Upper lobe of left lung (tissue), 6 donors: ENCODE measurements around the gene ANKZF1. TPM values are rescaled to one million over a fixed set of nuclear protein-coding genes. Genes with fewer than 3 reads are reported as not detected.

ENCODE experiments used
- ATAC-seq, 2 donors: fragments of 200-7000 bp; cut with Tn5 transposase; one replicate each; pipeline ENCODE4 v1.9.1; 2022; ENCODE audit warnings: mild to moderate bottlenecking in 2 of 2, moderate library complexity in 2 of 2; ENCODE audit not compliant: low FRiP score in 2 of 2
- DNase-seq, 2 donors: peaks; one replicate each; pipeline ENCODE4 v3.0.0-alpha.2; 2019 to 2020
- H3K27ac ChIP-seq, 4 donors: fragments of 200-600 bp; sonication (generic); one replicate each; pipeline ENCODE4 v1.5.1; 2016 to 2019
- H3K27me3 ChIP-seq, 4 donors: fragments of 200-600 bp; sonication (generic); one replicate each; pipeline ENCODE4 v1.5.1; 2017 to 2019
- H3K36me3 ChIP-seq, 4 donors: fragments of 200-600 bp; sonication (generic); one replicate each; pipeline ENCODE4 v1.5.1; 2016 to 2019
- H3K4me1 ChIP-seq, 4 donors: fragments of 200-600 bp; sonication (generic); one replicate each; pipeline ENCODE4 v1.5.1; 2018 to 2019
- H3K4me3 ChIP-seq, 4 donors: fragments of 200-600 bp; sonication (generic); one replicate each; pipeline ENCODE4 v1.5.1; 2017 to 2019; ENCODE audit warnings: mild to moderate bottlenecking in 2 of 4, moderate library complexity in 1 of 4
- H3K9me3 ChIP-seq, 4 donors: fragments of 200-600 bp; sonication (generic); one replicate each; pipeline ENCODE4 v1.5.1; 2018 to 2019
- EP300 ChIP-seq, 4 donors: sonication (generic); formaldehyde crosslinking; IDR thresholded peaks; one replicate each; pipeline ENCODE4 v1.5.1; 2017; ENCODE audit warnings: antibody characterized with exemption in 4 of 4, control low read depth in 2 of 4
- POLR2A ChIP-seq, 4 donors: fragments of 450-650 bp; IDR thresholded peaks; one replicate each; pipeline ENCODE4 v1.5.1; 2016 to 2017; ENCODE audit warnings: antibody characterized with exemption in 4 of 4, mild to moderate bottlenecking in 2 of 4
- POLR2AphosphoS5 ChIP-seq, 2 donors: sonication (generic); formaldehyde crosslinking; IDR thresholded peaks; one replicate each; pipeline ENCODE4 v1.5.1; 2017; ENCODE audit warnings: antibody characterized with exemption in 2 of 2
- WGBS, 2 donors: methylation state at CpG; one replicate each; pipeline ENCODE4 v1.1.5; 2017 to 2018; 5-methylcytosine and 5-hydroxymethylcytosine counted together
- total RNA-seq, 6 donors: library from RNA; depleted of rRNA in 4 of 6; stranded (reverse); fragments of >200 nt in 4 of 6; gene quantifications; one replicate each; pipeline versions ENCODE4 v1.1.0 to v1.2.1, GENCODE V29; 2016 to 2021
- TF ChIP-seq, protein P1 (sequence below), 6 experiments: fragments of 450-650 bp in 4 of 6; fragments of 200-600 bp in 2 of 6; sonication (generic) in 2 of 6; IDR thresholded peaks; one replicate each; pipeline ENCODE4 v1.5.1; 2016 to 2019; ENCODE audit warnings: antibody characterized with exemption in 6 of 6
- donor health status: DM: no; HTN: no; CAD: no; lungs with moderate emphysema.
- donor health status: DM: no; HTN: yes; CAD: no; lungs with severe emphysema.

Gene ANKZF1
- total RNA-seq, 6 donors from 2014 or later: 26.0 to 339 (median 67.2) TPM

DNA sequence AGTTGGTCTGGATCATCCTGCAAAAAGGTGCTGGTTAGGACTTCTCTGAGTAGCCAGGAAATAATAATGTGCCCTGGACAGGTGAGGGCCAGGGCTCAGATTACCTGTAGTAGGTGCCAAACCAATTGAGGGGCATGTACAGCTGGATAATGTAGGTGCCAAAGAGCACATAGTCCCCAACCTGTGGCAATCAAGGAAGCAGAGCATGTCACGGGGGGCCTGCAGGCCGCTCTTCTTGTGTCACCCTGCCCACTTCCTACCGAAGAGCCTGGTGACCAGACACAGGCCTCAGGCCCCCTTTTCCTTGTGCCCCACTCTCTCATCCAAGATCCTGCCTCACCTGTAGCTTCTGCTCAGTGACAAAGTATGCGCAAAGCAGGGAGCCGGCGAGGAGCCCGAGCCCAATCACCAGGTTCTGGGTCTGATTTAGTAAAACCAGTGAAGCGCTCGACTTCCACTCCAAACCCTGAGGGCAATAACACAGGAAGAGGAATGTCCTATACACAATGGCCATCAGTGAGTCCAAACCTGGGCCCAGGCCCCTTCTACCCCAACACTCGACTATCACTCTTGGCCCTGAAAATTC lies 16.0 kb upstream of the ANKZF1 start:
- Histone ChIP-seq H3K9me3 (no peaks in the 10 kb centered on the region), H3K4me3 (no peak overlapping the region), H3K36me3 (peaks cover 0 to 56% (median 30%) of the 10 kb centered on the region in 4 donors), H3K27me3 (no peaks in the 10 kb centered on the region), H3K4me1 (peaks cover 12 to 24% (median 19%) of the 10 kb centered on the region in 4 donors), H3K27ac (no peak overlapping the region)
- TF ChIP-seq POLR2A (IDR thresholded peaks at IDR 0.05) (no peak), EP300 (IDR thresholded peaks at IDR 0.05) (no peak)
- TF ChIP-seq, protein P1, sequence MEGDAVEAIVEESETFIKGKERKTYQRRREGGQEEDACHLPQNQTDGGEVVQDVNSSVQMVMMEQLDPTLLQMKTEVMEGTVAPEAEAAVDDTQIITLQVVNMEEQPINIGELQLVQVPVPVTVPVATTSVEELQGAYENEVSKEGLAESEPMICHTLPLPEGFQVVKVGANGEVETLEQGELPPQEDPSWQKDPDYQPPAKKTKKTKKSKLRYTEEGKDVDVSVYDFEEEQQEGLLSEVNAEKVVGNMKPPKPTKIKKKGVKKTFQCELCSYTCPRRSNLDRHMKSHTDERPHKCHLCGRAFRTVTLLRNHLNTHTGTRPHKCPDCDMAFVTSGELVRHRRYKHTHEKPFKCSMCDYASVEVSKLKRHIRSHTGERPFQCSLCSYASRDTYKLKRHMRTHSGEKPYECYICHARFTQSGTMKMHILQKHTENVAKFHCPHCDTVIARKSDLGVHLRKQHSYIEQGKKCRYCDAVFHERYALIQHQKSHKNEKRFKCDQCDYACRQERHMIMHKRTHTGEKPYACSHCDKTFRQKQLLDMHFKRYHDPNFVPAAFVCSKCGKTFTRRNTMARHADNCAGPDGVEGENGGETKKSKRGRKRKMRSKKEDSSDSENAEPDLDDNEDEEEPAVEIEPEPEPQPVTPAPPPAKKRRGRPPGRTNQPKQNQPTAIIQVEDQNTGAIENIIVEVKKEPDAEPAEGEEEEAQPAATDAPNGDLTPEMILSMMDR (IDR thresholded peaks at IDR 0.05): no peak
- ATAC-seq (no peak), DNase-seq (no peak)
- 90 to 98% methylated on average over 10 of the region's 10 CpGs for WGBS, 2 donors

DNA sequence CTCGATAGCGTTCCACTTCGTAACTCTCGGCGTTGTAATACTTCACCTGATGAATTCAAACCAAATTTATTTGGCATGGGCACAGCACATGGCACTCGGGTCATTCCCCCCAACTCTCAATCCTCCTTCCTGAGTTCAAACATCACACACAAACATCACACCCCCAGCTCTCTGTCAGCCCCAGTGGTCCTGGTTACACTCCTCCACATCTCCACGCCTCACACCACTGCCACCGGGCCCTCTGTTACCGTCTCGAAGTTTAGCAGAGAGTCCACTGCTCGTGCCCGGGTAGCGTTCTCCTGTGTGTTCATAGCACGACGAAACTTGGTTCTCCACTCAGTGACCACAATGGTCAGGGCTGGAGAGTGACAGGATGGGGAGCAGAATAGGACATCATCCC lies 15.5 kb upstream of the ANKZF1 start:
- H3K4me1 ChIP-seq: peaks cover 13 to 29% (median 22%) of the 10 kb centered on the region in 4 donors
- no peaks in the 10 kb centered on the region for H3K27me3 ChIP-seq
- DNase-seq (no peak), ATAC-seq (no peak)
- TF ChIP-seq POLR2AphosphoS5 (IDR thresholded peaks at IDR 0.05) (no peak), EP300 (IDR thresholded peaks at IDR 0.05) (no peak), POLR2A (IDR thresholded peaks at IDR 0.05) (no peak)
- TF ChIP-seq, protein P1 (IDR thresholded peaks at IDR 0.05): no peak
- H3K27ac ChIP-seq: no peak overlapping the region
- H3K9me3 ChIP-seq: no peaks in the 10 kb centered on the region
- H3K4me3 ChIP-seq: no peak overlapping the region
- 96 to 97% methylated on average over 12 to 15 of the region's 15 CpGs for WGBS, 2 donors
- H3K36me3 ChIP-seq: peaks cover 0 to 50% (median 25%) of the 10 kb centered on the region in 4 donors

DNA sequence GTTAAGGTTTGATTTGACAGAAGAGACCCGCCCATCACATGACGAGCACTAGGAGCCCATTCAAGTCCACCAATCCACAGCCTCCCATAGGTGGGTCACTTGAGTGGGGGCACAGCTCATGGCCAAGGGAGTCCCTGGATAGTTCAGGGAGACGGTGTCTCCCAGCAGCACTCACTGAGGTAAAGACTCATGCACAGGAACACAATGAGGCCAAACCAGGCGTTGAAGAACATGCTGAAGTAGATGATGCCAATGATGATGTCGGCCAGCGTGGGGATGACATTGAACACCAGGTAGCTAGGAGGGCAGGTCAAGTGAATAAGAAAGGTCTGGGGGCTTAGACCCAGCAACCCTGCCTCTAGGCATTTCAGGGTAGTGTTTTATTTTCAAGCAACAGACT lies 14.8 kb upstream of the ANKZF1 start:
- no peak overlapping the region for H3K4me3 ChIP-seq
- H3K27me3 ChIP-seq: no peaks in the 10 kb centered on the region
- no peak overlapping the region for H3K27ac ChIP-seq
- no peaks in the 10 kb centered on the region for H3K9me3 ChIP-seq
- H3K4me1 ChIP-seq: peaks cover 19 to 33% (median 28%) of the 10 kb centered on the region in 4 donors
- TF ChIP-seq EP300 (IDR thresholded peaks at IDR 0.05) (no peak), POLR2A (IDR thresholded peaks at IDR 0.05) (no peak), POLR2AphosphoS5 (IDR thresholded peaks at IDR 0.05) (no peak)
- TF ChIP-seq, protein P1 (IDR thresholded peaks at IDR 0.05): no peak
- WGBS, 2 donors: 92 to 98% methylated on average over 6 of the region's 6 CpGs
- no peak for ATAC-seq
- no peak for DNase-seq
- peaks cover 0 to 48% (median 23%) of the 10 kb centered on the region in 4 donors for H3K36me3 ChIP-seq

DNA sequence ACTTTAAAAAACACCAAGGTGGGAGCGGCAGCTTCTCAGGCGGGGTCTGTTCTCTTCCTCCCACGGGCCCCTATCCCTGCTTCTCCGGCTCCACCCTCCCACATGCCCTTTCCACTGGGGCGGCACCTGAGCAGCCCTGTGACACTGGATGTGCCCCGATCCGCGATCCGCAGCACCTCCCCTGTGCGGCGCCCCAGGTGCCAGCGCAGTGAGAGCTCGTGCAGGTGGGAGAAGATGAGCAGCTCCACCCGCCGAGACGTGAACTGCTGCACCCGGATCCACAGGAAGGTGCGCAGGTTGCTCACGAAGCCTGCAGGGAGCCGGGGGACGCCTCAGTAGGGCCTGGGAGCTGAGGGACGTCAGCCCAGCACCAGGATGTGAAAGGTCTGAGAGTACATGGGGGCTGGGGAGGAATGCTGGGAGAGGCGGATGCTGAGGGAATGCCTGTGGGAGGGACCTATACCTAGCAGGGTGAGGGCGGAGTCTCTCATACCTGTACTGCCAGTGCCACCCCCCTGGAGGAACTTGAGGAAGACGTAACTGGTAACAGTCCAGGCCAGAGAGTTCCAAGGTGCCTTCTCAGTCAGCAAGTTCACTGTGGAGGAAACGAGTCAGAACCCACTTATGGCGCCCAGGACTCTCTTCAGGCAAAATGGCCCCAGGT lies 13.6 kb upstream of the ANKZF1 start:
- no peak for TF ChIP-seq EP300 (IDR thresholded peaks at IDR 0.05)
- 94 to 97% methylated on average over 26 to 27 of the region's 27 CpGs for WGBS, 2 donors
- no peak overlapping the region for H3K27ac ChIP-seq
- H3K9me3 ChIP-seq: no peaks in the 10 kb centered on the region
- H3K27me3 ChIP-seq: no peaks in the 10 kb centered on the region
- no peak overlapping the region for H3K4me3 ChIP-seq
- peaks cover 20 to 35% (median 29%) of the 10 kb centered on the region in 4 donors for H3K4me1 ChIP-seq
- ATAC-seq (no peak), DNase-seq (peak in 1 of 2 donors; percentile 79)
- peaks cover 10 to 49% (median 30%) of the 10 kb centered on the region in 4 donors for H3K36me3 ChIP-seq

DNA sequence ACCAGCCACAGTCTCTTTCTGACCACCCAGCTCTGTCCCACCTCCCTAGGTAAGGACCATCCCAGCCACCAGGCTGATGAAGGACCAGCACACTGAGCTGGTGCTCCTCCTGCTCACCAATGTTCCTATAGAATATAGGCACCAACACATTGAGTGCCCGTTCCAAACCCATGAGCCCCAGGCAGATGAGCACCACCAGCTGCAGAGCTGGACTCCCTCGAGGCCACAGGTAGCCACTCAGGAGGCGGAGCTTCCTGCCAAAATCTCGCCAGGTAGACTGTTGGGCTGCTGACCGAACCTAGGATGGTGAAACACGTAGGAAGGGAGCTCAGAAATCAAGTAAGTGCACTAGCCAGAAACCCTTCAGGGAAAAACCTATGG lies 13.1 kb upstream of the ANKZF1 start:
- TF ChIP-seq EP300 (IDR thresholded peaks at IDR 0.05) (no peak), POLR2AphosphoS5 (IDR thresholded peaks at IDR 0.05) (no peak), POLR2A (IDR thresholded peaks at IDR 0.05) (no peak)
- TF ChIP-seq, protein P1 (IDR thresholded peaks at IDR 0.05): no peak
- H3K27ac ChIP-seq: peak overlapping the region in 1 of 4 donors; percentile 2
- DNase-seq (no peak), ATAC-seq (no peak)
- H3K36me3 ChIP-seq: peaks cover 16 to 51% (median 34%) of the 10 kb centered on the region in 4 donors
- no peaks in the 10 kb centered on the region for H3K27me3 ChIP-seq
- H3K4me3 ChIP-seq: no peak overlapping the region
- peaks cover 20 to 35% (median 29%) of the 10 kb centered on the region in 4 donors for H3K4me1 ChIP-seq
- H3K9me3 ChIP-seq: no peaks in the 10 kb centered on the region
- 85 to 88% methylated on average over 4 to 6 of the region's 6 CpGs for WGBS, 2 donors
